NCI-H446 (cell line): ENCODE results near the gene CRY1.

Experiments used
- DNase-seq, 2 experiments: peaks; one replicate each; lab custom pipeline; 2025; lab: John Stamatoyannopoulos, UW

CRY1 gene

DNA sequence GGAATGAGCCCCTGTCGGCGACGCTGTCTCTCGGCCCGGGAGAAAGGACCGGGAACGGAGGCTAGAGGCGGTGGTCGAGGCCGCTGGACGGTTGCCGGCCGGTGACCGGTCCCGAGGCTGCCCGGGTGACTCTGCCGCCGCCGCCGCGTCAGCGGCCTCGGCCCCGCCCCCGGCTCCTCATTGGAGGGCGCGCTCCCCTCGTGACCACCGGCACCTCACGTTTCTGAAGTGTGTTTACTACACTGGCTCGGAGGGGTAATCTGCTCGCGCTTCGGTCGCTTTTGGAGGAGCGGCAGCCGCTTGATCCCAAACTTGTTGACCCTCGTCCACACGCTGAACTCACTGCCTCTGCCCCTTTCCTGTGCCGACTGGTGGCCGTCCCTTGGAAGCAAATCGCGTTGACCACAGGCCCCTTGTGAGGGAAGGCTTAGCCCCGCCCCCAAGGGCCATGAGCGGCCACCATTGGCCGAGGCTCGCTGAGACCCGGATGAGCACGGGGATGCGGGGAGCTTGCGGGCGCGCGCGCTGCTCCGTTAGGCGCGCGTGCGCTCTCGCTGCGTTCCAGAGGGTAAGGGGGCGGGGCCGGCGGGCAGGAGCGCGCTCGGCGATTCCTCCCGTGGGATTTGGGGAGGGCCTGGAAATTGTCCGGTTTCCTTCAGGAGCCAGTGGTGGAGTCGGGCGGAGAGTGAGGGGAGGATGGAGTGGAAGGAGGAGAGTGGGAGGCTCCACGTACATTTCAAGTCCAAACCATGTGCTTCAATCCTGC lies at the start of gene CRY1:
CRY1 (minus strand) TSS at position 133 of the 766 bp plus-strand sequence. CDS start 588 bp downstream, outside the sequence.
- peak; percentile 77 to 96 for DNase-seq

- DNase-seq: no peak
Observed at GRCh38 chr12:107139787-107140186, 46.4 kb upstream of the CRY1 start.

DNA sequence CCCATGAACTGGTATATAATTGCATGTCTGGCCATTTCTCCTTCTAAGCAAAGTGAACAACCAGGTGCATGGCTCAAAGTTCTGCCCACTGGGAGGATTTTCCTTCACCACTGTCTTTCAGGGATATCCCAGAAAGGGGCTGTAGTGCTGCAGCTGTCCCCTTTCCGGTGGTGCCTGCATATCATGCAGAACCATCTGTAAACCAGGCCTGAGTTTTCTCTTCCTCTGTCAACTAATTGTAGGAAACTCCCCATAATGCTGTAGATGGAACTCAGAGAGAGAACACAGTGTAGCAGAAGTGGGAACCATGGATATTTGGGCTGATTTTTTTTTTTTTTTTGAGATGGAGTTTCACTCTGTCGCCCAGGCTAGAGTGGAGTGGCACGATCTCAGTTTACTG lies 45.6 kb upstream of the CRY1 start:
- no peak for DNase-seq

GRCh38 chr12:107135177-107135576 lies 41.8 kb upstream of the CRY1 start:
- DNase-seq: no peak

DNA sequence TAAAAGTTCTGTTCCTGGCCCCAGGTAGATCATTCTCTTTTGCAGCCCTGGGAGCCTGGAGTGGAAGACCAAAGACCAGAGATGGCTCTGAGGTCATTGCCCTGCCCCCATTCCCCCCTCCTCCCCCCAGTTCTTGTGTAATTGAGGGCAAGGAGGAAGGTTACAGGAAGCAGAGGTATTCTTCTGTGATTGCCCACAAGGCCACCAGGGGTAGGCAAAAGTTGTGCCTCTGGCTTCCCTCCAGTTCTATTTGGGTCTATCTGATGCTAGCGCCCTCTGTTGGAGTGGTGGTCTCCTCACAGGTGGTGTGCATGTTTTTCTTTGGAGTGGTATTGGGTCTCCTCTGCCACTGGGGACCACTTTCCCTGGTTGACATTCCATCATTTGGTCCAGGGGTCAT lies 41.2 kb upstream of the CRY1 start:
- DNase-seq: no peak

DNA sequence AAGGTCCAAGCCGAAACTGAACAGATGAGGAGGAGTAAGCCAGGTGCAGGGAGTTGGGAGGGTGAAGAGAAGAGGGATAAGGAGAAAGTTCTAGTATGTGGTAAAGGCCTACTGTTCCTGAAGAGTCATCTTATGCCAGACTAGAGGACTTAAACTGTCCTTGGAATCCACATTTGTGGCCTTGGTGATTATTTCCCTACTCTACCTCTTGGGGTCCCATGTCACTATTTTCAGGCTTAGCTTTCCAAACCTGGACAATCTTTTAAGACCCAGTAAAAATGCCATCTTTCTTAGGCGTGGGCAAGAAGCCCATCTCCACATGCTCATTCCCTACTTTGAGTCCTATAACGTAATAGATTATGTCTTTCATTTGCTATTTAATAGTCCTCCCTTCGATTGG lies 40.1 kb upstream of the CRY1 start:
- DNase-seq: no peak

GRCh38 chr12:107131832-107132616 lies 38.7 kb upstream of the CRY1 start:
- peak; percentile 23 to 70 for DNase-seq

DNA sequence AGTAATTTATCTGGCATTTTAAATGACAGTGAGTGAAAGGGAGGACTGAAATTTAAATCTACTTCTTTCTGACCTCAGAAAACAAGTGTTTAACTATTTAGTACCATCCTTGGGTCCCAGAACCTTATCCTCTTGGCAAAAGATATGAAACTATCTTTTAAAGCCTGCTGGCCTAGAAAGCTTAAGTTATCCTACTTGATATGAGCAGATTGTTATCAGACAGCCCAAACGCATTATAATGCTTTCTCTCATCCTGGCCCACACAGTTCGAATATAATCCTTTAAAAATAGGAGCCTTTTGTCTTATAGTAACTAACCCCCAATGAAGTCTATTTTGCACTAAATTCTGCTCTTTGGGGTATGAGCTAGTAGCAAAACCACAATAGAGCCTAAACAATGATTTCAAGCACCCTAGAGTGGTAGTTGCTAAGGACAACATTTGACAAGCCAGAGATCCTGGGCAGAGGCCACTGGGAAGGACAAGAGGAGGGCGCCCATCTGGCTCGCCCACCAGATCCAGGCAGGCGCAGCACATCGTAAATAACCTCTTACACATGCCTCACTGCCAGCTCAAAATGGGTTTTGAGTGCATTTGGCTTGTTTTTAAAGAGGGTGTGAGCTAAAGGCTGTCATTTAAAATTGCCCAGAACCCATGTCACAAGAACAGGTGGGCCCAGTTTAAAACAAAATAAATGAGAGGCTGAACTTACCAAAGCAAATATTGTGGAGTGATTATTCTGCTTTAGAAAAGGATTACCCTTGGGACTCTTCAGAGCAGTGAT lies 37.7 kb upstream of the CRY1 start:
- peak; percentile 9 to 12 for DNase-seq

DNA sequence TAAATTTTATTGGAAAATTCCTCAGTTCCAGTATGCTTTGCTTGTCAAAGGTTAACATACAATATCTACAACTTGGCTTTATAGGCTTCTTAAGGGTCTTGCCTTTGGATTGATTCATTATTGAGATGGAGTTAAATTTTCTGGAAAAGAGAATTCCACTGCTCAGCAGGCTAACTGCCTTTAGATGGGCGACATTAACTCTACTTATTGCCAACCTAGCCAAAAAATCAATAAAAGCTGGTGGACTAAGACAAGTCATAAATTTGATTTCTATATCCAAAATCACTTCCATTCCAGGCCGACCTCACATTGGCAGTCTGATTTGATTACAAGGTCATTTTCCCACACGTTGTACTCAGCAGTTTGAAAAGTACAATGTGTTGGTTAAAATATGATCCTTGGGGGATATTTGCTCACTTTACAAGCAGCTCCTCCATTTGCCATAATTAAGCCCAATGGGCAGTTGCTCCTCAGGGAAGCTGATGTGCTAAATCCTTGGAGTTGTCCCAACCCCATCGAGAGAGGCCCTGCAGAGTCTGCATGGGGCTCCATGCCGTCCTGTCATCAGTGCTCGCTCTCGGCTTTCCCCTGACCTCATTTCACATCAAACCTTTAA lies 36.1 kb upstream of the CRY1 start:
- no peak for DNase-seq

- DNase-seq: no peak
Observed at GRCh38 chr12:107127482-107128430, 34.4 kb upstream of the CRY1 start.

- no peak for DNase-seq
Observed at GRCh38 chr12:107126796-107127481, 33.6 kb upstream of the CRY1 start.

- DNase-seq: no peak
Observed at GRCh38 chr12:107125833-107126232, 32.5 kb upstream of the CRY1 start.

GRCh38 chr12:107122452-107122958 lies 29.2 kb upstream of the CRY1 start:
- no peak for DNase-seq

GRCh38 chr12:107119091-107119490 lies 25.7 kb upstream of the CRY1 start:
- no peak for DNase-seq

- DNase-seq: no peak
Observed at GRCh38 chr12:107118624-107119023, 25.3 kb upstream of the CRY1 start.

- no peak for DNase-seq
Observed at GRCh38 chr12:107115119-107115518, 21.8 kb upstream of the CRY1 start.

GRCh38 chr12:107111314-107111713 lies 18.0 kb upstream of the CRY1 start:
- DNase-seq: no peak

DNA sequence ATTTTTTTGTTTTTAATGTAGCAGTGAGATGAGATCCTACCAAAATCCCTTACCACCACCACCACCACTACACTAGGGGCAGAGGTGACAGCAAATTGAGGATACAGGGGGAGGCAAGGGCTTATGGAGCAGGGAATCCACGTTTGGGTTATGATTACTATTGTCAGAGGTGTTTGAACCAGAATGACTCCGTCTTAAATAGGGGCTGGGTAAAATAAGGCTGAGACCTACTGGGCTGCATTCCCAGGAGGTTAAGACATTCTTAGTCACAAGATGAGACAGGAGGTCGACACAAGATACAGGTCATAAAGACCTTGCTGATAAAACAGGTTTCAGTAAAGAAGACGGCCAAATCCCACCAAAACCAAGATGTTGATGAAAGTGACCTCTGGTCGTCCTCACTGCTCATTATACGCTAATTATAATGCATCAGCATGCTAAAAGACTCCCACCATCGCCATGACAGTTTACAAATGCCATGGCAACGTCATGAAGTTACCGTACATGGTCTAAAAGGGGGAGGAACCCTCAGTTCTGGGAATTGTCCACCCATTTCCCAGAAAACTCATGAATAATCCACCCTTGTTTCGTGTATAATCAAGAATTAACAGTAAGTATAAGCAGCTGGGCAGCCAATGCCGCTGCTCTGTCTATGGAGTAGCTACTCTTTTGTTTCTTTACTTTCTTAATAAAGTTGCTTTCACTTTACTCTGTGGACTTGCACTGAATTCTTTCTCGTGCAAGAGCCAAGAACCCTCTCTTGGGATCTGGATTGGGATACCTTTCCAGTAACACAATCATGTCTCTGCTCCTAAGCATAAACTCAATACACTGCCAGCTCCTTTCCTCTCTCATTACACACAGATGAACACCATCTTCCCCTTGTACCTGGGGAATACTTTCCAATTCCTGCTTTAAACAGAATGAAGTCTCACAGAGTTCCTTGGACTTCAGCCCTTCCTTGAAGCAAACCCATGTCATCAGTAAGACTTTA lies 16.7 kb upstream of the CRY1 start:
- no peak for DNase-seq

DNA sequence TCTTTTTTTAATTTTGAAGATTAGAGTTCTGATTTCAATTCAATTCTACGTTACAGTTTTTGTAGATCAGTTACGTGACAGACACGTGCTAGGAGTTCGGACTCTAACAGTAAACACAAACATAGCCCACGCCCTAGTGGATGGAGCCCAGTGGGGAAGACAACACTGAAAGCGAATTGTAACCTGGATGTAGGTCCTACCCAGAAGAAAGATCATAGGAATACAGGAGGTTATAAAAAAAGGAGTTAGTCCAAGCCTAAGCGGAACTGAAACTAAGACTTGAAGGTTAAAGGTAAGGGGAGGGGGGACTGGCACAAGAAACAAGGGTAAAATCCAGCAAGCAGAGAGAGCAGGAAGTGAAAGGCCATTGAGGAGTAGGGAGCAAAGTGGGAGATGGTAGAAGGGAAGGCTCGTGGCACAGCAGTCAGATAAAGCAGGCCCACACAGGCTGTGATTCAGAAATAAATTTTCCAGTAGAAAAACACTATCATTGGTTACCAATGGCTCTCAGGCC lies 15.7 kb upstream of the CRY1 start:
- DNase-seq: no peak
